Measurements from ENCODE around the gene GIMAP2. TPM values are rescaled to one million over a fixed set of nuclear protein-coding genes. Genes with fewer than 3 reads are reported as not detected.
"Not testable (repeated sequence)": the region's sequence is repeated elsewhere in the genome, so short reads cannot be mapped to it uniquely, and the experiment has no call there.

Gene GIMAP2
- total RNA-seq, 2 donors from 2014 or later: not detected

DNA sequence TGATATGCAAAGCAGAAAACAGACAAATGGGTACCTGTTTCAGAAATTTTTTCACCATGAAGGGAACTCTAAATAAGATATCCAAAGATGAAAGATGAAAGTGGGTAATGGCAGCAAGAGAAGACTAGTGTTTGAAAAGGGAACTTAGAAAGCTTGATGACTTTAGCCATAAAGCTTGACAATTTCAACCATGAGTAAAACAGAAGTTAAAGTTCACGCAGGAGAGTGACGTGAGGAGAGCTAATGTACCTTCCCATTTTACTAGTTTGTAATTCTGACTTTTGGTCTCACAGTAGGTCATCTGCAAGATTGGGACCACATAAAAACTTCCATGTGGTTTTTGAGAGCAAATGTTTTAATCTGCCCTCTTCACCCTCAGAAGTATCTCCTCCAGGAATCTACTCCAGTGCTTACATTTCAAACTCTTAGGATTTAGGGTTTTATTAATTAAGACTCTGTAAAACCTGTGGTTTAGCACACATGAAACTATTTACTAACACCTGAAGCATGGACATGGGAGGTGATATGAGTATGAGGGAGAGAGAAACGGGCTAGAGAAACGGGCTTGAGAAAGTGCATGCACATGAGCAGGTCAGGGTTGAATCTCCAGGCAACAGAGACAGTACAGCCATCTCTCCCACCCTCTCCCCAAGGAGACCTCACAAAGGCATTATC lies 24.4 kb upstream of the GIMAP2 start:
- Histone ChIP-seq H3K27me3 (ENCODE audit: control insufficient read depth, insufficient read depth, low read length, poor library complexity, severe bottlenecking) (no peaks in the 10 kb centered on the region), H3K9me3 (ENCODE audit: control insufficient read depth, low read length) (peaks cover 9% of the 10 kb centered on the region), H3K9ac (ENCODE audit: extremely low read depth, low read length, poor library complexity, severe bottlenecking) (no peak overlapping the region), H3K36me3 (ENCODE audit: control insufficient read depth, insufficient read depth, low read length) (no peaks in the 10 kb centered on the region), H3K4me1 (ENCODE audit: control insufficient read depth, insufficient read depth, low read length) (no peaks in the 10 kb centered on the region), H3K27ac (ENCODE audit: low read depth, low read length) (no peak overlapping the region), H3K4me3 (ENCODE audit: low read length) (no peak overlapping the region)
- TF ChIP-seq, protein P1, sequence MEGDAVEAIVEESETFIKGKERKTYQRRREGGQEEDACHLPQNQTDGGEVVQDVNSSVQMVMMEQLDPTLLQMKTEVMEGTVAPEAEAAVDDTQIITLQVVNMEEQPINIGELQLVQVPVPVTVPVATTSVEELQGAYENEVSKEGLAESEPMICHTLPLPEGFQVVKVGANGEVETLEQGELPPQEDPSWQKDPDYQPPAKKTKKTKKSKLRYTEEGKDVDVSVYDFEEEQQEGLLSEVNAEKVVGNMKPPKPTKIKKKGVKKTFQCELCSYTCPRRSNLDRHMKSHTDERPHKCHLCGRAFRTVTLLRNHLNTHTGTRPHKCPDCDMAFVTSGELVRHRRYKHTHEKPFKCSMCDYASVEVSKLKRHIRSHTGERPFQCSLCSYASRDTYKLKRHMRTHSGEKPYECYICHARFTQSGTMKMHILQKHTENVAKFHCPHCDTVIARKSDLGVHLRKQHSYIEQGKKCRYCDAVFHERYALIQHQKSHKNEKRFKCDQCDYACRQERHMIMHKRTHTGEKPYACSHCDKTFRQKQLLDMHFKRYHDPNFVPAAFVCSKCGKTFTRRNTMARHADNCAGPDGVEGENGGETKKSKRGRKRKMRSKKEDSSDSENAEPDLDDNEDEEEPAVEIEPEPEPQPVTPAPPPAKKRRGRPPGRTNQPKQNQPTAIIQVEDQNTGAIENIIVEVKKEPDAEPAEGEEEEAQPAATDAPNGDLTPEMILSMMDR (conservative IDR thresholded peaks at IDR 0.05): no peak
- no peak overlapping the region for H3K4me3 Mint-ChIP-seq
- no peaks in the 10 kb centered on the region for H3K36me3 Mint-ChIP-seq (ENCODE audit: low read depth)
- H3K27me3 Mint-ChIP-seq (ENCODE audit: insufficient read depth): peaks cover 8% of the 10 kb centered on the region
- H3K27ac Mint-ChIP-seq: no peak overlapping the region
- no peaks in the 10 kb centered on the region for H3K9me3 Mint-ChIP-seq
- no peak for DNase-seq
- 90 to 91% methylated on average over 2 to 4 of the region's 4 CpGs for WGBS, 2 experiments (ENCODE audit: insufficient coverage in 1 of 2, insufficient read length in 1 of 2)
- H3K4me1 Mint-ChIP-seq: no peaks in the 10 kb centered on the region

DNA sequence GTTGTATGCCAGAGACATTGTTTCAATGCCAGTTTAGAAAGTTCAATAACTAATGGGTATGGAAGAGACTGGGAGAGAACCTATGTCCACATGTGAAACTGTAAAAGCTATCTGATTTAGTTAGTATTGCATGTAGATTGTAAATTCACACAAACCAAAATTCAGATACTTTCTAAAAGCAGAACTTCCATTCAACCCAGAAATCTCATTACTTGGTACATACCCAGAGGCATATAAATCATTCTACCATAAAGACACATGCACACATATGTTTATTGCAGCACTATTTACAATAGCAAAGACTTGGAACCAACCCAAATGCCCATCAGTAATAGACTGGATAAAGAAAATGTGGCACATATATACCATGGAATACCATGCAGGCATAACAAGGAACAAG lies 22.7 kb upstream of the GIMAP2 start:
- not testable (repeated sequence) for H3K4me3 Mint-ChIP-seq; H3K9me3 ChIP-seq (ENCODE audit: control insufficient read depth, low read length); H3K9ac ChIP-seq (ENCODE audit: extremely low read depth, low read length, poor library complexity, severe bottlenecking); H3K9me3 Mint-ChIP-seq; H3K27ac ChIP-seq (ENCODE audit: low read depth, low read length); H3K36me3 ChIP-seq (ENCODE audit: control insufficient read depth, insufficient read depth, low read length); H3K36me3 Mint-ChIP-seq (ENCODE audit: low read depth); DNase-seq; H3K4me1 Mint-ChIP-seq; H3K4me3 ChIP-seq (ENCODE audit: low read length); H3K4me1 ChIP-seq (ENCODE audit: control insufficient read depth, insufficient read depth, low read length); H3K27me3 Mint-ChIP-seq (ENCODE audit: insufficient read depth); H3K27me3 ChIP-seq (ENCODE audit: control insufficient read depth, insufficient read depth, low read length, poor library complexity, severe bottlenecking); H3K27ac Mint-ChIP-seq

DNA sequence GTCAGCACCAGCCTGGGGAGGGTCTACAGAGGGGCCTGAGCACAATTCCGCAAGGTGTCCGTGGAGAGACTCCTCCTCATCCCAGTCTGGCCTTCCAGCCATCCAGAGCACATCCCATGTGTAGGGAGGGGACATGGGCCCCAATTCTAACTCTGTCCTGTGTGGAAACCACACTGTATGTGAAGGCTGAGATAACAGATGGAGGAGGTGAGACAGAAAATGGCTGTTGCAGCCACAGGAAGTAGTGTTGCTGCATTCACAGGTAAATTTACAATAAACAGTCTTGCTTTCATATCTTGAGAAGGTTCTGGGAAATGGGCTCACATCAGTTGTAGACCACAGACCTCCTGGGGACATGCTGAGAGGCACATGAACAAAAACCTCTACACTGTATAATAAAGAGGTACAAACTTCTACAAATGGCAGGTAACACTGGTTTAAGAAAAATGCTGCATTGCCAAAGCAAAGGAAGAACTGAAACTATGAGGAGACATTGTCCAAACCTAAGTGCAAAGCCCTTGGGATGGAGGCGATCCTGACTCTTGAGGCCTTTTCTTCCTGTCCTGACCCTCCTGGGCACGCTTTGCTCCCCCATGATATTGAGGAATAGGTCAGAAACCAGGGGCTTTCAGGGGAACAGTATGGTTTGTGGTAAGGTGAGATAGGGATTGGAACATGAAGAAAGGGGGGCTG lies 21.6 kb upstream of the GIMAP2 start:
- H3K9me3 ChIP-seq (ENCODE audit: control insufficient read depth, low read length): no peaks in the 10 kb centered on the region
- 86 to 100% methylated on average over 1 to 4 of the region's 4 CpGs for WGBS, 2 experiments (ENCODE audit: insufficient coverage in 1 of 2, insufficient read length in 1 of 2)
- Mint-ChIP-seq H3K4me1 (no peaks in the 10 kb centered on the region), H3K27me3 (ENCODE audit: insufficient read depth) (peaks cover 8% of the 10 kb centered on the region), H3K4me3 (no peak overlapping the region), H3K36me3 (ENCODE audit: low read depth) (no peaks in the 10 kb centered on the region), H3K9me3 (no peaks in the 10 kb centered on the region), H3K27ac (no peak overlapping the region)
- no peak overlapping the region for H3K9ac ChIP-seq (ENCODE audit: extremely low read depth, low read length, poor library complexity, severe bottlenecking)
- H3K4me3 ChIP-seq (ENCODE audit: low read length): no peak overlapping the region
- no peaks in the 10 kb centered on the region for H3K27me3 ChIP-seq (ENCODE audit: control insufficient read depth, insufficient read depth, low read length, poor library complexity, severe bottlenecking)
- H3K27ac ChIP-seq (ENCODE audit: low read depth, low read length): no peak overlapping the region
- no peaks in the 10 kb centered on the region for H3K36me3 ChIP-seq (ENCODE audit: control insufficient read depth, insufficient read depth, low read length)
- TF ChIP-seq, protein P1 (conservative IDR thresholded peaks at IDR 0.05): no peak
- DNase-seq: no peak
- no peaks in the 10 kb centered on the region for H3K4me1 ChIP-seq (ENCODE audit: control insufficient read depth, insufficient read depth, low read length)
